Kidney (tissue), 14 donors: Measurements from ENCODE around the gene B3GALT4. TPM values are rescaled to one million over a fixed set of nuclear protein-coding genes. Genes with fewer than 3 reads are reported as not detected.

Experiments
- DNase-seq, 5 donors: peaks; one replicate each; pipeline ENCODE4 v3.0.0-alpha.2; 2013 to 2020
- FAIRE-seq: peaks from 2 replicates; lab custom pipeline; 2012; peaks lifted over from hg19 to GRCh38; lab: Jason Lieb, UNC
- H3K27ac ChIP-seq, 2 donors: one replicate each; pipeline ENCODE4 v1.7.0; 2013; ENCODE audit warnings: low read depth in 2 of 2, low read length in 2 of 2, inconsistent platforms in 1 of 2
- H3K27me3 ChIP-seq: one replicate; pipeline ENCODE4 v1.7.1; 2013; ENCODE audit warnings: low read length, inconsistent platforms; ENCODE audit not compliant: control insufficient read depth, insufficient read depth
- H3K36me3 ChIP-seq, 3 donors: one replicate each; pipeline versions ENCODE4 v1.7.0 to v1.7.1; 2013; ENCODE audit warnings: low read length in 3 of 3, control low read depth in 1 of 3, inconsistent platforms in 1 of 3; ENCODE audit not compliant: insufficient read depth in 3 of 3, control insufficient read depth in 2 of 3
- H3K4me1 ChIP-seq, 3 donors: one replicate each; pipeline versions ENCODE4 v1.7.0 to v1.7.1; 2013; ENCODE audit warnings: low read length in 3 of 3, inconsistent platforms in 1 of 3, low read depth in 1 of 3; ENCODE audit not compliant: control insufficient read depth in 2 of 3, insufficient read depth in 2 of 3
- H3K4me3 ChIP-seq, 3 donors: one replicate each; pipeline versions ENCODE4 v1.7.0 to v1.8.1; 2013; ENCODE audit warnings: low read length in 3 of 3, control low read depth in 1 of 3, inconsistent platforms in 1 of 3
- H3K9ac ChIP-seq, 3 donors: one replicate each; pipeline versions ENCODE4 v1.7.0 to v1.7.1; 2013; ENCODE audit warnings: low read length in 3 of 3, control low read depth in 1 of 3, inconsistent platforms in 1 of 3
- H3K9me3 ChIP-seq, 3 donors: one replicate each; pipeline versions ENCODE4 v1.7.0 to v1.7.1; 2013; ENCODE audit warnings: low read length in 3 of 3, control low read depth in 1 of 3, inconsistent platforms in 1 of 3; ENCODE audit not compliant: control insufficient read depth in 2 of 3, insufficient read depth in 1 of 3
- CTCF ChIP-seq: IDR thresholded peaks from 3 replicates; pipeline ENCODE4 v1.5.1; 2012; ENCODE audit warnings: mild to moderate bottlenecking, moderate library complexity, borderline replicate concordance; ENCODE audit not compliant: insufficient read depth; ENCODE audit errors: extremely low read depth
- intact Hi-C: fragments of 100-400 bp; cut with DNase I; formaldehyde crosslinking; loops from one replicate; pipeline ENCODE4 v1.11.1; 2022
- polyA plus RNA-seq: library from polyadenylated mRNA; stranded (reverse); fragments of 350-450 nt; fragmentation: Illumina TruSeq; extraction: RNeasy Lipid Tissue Mini Kit (QIAGEN cat#74804); gene quantifications from one replicate; pipeline ENCODE4 v1.2.3, GENCODE V29; 2014; ENCODE audit warnings: low read depth, low replicate concordance; ENCODE audit not compliant: insufficient read depth
- total RNA-seq: library from RNA; stranded (reverse); fragmentation: NEBNext Ultra II Directional; extraction: Animal tissue kit (Norgen Biotek cat#: 25700); gene quantifications from one replicate; pipeline ENCODE4 v1.2.1, GENCODE V29; 2021
- donor health status: control.
- donor health status: control.
- donor health status: control.
- donor health status: control.
- donor health status: control.
- donor health status: DM: yes; HTN: yes; CAD: no.
- donor health status: Normal renal cell carcinoma (clear cell type).

The B3GALT4 gene
- total and polyA plus RNA-seq, 2 donors from 2014 or later = 14.0 to 20.2 TPM

- Histone ChIP-seq H3K9ac (peak overlapping the region; percentile 75 to 88 (median 88)), H3K4me3 (peak overlapping the region; percentile 61 to 81 (median 77)), H3K4me1 (peaks cover 0 to 20% (median 9%) of the 10 kb centered on the region in 3 donors), H3K27me3 (no peaks in the 10 kb centered on the region), H3K27ac (peak overlapping the region; percentile 92 to 94), H3K36me3 (peaks cover 0 to 3% (median 0%) of the 10 kb centered on the region in 3 donors), H3K9me3 (no peaks in the 10 kb centered on the region)
- peak in 2 of 5 donors; percentile 63 to 84 for DNase-seq
- no peak for FAIRE-seq
- TF ChIP-seq CTCF = no peak
- intact Hi-C loops = no loop called here
These were observed 26.9 kb upstream of the B3GALT4 start for GRCh38 chr6:33249732-33250630.

- Histone ChIP-seq H3K36me3 (peaks cover 0 to 3% (median 0%) of the 10 kb centered on the region in 3 donors), H3K9me3 (no peaks in the 10 kb centered on the region), H3K27ac (no peak overlapping the region), H3K4me3 (no peak overlapping the region), H3K4me1 (peaks cover 0 to 20% (median 9%) of the 10 kb centered on the region in 3 donors), H3K9ac (no peak overlapping the region), H3K27me3 (no peaks in the 10 kb centered on the region)
- FAIRE-seq (no peak), DNase-seq (no peak)
- no peak for TF ChIP-seq CTCF
- intact Hi-C loops = no loop called here
These were observed 26.2 kb upstream of the B3GALT4 start for GRCh38 chr6:33250731-33251130.

- FAIRE-seq = no peak
- intact Hi-C loops = no loop called here
These were observed 25.4 kb upstream of the B3GALT4 start for GRCh38 chr6:33251395-33252012.

More at GRCh38 chr6:33251395-33252012, 25.4 kb upstream of the B3GALT4 start:
- no peak overlapping the region for H3K4me3 ChIP-seq
- DNase-seq = no peak
- no peak overlapping the region for H3K27ac ChIP-seq
- no peaks in the 10 kb centered on the region for H3K27me3 ChIP-seq
- no peak overlapping the region for H3K9ac ChIP-seq
- H3K9me3 ChIP-seq = no peaks in the 10 kb centered on the region
- H3K4me1 ChIP-seq = peaks cover 0 to 20% (median 9%) of the 10 kb centered on the region in 3 donors
- H3K36me3 ChIP-seq = peaks cover 0 to 3% (median 0%) of the 10 kb centered on the region in 3 donors
- TF ChIP-seq CTCF = no peak
